Measurements from ENCODE around the gene FLRT3.

Gene FLRT3

DNA sequence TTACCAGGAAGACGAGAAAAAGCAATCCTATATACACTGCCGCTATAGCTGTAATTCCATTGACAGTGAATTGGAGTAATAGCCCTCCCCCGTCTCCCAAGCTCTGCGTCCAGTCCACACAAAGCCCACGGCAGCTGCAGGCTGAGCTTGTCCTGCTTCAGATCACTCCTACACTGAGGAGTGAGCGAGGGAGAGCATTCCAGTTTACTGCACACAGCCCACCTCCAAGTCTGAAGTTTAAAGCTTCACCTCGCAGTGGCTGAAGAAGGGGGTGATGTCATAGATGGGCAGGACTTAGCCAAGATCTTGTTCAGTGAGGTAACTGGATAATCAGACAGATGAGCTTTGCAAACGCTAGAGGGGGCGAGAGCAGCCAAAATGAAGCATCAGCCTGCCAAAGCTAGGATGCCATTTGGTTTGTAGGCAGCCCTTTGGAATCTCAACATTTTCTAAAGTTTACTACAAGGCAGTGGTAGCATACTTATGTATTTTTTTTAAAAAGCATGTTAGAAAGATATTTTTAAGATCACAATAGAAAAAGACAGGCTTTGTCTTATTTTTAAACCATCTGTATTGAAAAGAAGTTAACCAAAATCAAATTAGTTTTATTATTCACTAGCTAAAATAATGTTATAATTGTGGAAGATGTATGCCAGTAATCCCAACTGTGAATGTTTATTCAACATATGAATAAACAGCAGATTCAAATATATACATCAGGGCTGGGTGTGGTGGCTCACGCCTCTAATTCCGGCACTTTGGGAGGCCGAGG, at the start of gene FLRT3:
FLRT3 (minus strand) TSS at position 213 of the 772 bp plus-strand sequence. CDS start 10,106 bp downstream, outside the sequence.
- DNase-seq = peak; percentile 61
- in situ Hi-C loops (cut with MboI; ENCODE audit: low pct_unique_long_range_greater_than_20kb, low sequenced_read_pairs) = no loop called here

DNA sequence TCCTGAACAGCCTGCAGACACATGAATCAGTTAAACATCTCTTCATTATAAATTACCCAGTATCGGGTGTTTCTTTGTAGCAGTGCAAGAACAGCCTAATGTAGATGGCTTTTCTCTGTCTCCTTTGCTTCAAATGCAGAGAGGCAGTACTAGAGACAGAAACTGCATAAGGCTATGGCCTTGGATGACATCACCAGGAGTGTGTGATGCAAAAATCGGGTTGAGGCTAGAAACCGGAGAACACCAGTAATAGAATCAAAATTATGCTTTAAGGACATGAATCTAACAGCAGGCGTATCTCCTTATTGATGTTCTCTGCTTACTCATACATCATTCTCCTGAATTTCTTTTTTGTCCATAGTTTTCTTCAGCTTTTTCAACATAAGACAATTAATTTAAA, 49.3 kb upstream of the FLRT3 start:
- DNase-seq = no peak
- in situ Hi-C loops (cut with MboI; ENCODE audit: low pct_unique_long_range_greater_than_20kb, low sequenced_read_pairs) = no loop called here

DNA sequence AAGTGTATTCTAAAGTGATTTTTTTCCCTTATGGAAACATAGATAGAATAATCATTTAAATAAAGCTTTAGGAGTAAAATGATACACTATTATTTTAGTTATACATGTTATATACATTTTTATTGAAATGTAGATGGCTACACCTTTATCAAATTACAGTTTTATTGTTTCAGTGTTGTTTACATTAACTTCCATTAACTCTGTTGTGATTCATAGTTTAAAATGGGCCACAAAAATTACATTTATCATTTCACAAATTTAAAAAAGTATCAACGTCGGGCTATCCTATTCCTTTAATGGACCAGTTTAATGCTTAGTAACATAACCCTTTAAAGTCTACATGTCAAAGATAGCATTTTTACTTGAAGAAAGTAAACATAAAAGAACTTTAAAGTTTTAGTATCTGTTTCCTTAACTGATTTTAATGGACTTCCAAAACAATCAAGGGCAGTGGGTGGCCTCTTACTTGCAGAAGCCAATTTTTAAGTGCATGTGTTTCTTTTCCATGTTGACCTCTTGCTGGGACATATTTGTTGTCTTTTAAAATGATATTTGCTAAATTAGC, 47.8 kb upstream of the FLRT3 start:
- in situ Hi-C loops (cut with MboI; ENCODE audit: low pct_unique_long_range_greater_than_20kb, low sequenced_read_pairs) = no loop called here
- DNase-seq = no peak

DNA sequence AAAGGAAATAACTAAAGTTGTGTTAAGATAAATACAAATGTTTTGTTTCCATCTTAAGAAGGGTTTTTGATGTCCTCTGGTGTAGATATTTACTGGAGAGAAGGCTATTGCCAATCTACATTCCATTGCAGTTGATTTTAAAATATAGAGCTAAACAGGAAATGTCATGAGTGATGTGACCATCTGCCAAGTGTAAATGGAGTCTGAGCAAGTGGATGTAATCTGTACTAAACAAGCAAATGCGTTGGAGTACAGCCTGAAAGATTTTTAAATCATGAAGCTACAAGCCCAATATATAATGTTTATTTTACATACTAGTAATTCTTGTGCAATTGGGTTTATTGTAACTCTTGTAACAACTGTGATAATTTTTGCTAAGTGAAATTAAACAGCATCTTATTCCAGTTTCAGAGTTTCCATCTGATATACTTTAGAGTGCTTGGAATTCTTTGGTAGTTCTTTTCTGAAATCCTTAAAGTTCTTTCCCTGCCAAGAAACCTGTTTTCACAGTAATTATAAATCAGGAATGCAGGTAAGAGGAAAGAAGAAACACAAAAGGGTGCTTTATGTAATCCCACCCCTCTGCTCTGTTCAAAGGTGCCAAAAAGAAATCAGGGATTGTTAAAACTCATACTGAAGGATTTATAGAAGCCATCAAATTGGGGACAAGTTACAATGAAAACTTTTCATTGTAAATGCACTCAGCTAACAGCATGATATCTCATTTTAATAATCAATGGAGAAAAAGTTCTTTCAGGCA, 47.2 kb upstream of the FLRT3 start:
- DNase-seq = no peak

DNA sequence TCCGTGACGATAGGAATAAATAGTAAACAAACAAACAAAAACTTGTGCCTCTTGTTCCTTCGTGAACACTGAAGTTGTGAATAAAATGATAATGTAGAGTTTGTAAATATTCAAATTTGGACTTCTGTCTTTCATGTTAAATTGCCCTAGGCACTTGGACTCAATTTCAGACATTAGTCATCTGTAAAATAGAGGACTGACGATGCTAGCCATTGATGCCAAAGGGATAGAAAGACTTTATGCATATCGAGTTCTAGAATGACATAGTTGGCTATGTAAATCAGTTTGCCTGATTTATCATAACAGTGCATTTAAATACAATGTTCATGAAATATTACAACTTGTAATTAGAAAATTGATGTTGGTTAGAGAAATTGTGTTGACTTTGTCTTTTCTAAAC, 45.9 kb upstream of the FLRT3 start:
- in situ Hi-C loops (cut with MboI; ENCODE audit: low pct_unique_long_range_greater_than_20kb, low sequenced_read_pairs) = no loop called here
- no peak for DNase-seq

More for the DNA sequence above, 47.2 kb upstream of the FLRT3 start:
- in situ Hi-C loops (cut with MboI; ENCODE audit: low pct_unique_long_range_greater_than_20kb, low sequenced_read_pairs) = no loop called here

DNA sequence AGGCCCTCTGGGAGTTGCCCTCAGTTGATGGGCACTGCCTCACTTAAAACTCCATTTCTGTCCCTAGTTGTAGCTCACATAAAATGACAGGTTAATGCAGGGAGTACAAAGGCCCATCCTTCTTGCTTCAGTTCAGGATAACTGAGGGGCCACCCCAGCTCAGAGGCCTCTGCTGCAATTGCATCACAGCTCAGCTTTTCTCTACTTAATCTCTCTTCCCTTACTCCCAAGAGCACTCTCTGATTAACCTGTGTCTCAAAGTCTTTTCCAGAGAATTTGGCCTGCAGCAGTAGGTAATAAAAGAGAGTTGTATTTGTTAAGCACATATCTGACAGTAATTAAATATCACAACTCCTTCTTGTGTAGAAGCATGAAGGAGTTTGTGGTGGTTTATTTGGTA, 40.9 kb upstream of the FLRT3 start:
- DNase-seq = no peak
- in situ Hi-C loops (cut with MboI; ENCODE audit: low pct_unique_long_range_greater_than_20kb, low sequenced_read_pairs) = no loop called here

DNA sequence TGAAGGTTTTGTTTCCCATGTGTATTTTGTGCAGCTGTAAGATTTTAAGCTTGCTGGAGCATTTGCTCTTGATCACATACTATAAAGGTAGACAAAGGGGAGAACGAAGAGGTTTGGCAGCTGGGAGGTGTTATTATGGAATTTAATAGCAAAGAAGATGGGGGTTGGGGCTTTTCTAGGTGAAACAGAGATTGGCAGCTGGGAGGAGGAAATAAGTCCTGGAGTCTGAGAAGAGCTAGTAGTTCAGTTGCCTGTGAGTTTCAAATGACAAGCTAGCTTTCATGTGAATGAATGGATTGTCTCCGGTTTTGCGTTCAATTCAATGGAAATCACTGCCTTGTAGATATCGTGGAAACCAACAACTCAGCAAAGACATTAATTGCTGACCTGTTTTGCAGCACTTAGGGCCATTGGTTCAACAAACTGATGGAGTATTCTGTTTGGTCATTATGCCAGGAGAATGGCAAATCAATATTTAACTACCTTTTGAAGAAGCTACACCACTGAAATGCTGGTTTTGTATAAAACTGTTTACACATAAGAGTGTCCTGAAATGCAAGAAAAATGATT, 38.1 kb upstream of the FLRT3 start:
- no peak for DNase-seq
- in situ Hi-C loops (cut with MboI; ENCODE audit: low pct_unique_long_range_greater_than_20kb, low sequenced_read_pairs) = no loop called here

DNA sequence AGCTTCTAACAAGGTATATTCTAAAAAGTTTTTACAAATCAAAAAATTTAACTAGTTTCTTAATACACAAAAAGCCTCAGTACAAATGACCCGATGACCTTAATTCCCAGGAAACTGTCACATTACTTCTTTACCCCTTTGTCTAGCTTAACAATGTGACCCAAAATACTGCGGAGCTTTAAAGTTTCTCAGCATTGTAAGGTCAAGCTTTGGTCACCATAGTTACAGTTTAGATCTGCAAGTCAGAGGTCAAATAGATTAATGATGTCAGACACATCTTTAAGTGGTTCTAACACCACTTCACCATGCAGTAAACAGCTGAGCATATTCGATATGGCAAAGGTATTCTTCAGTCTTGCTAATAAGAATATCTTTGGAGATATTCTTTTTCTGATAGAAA, 36.8 kb upstream of the FLRT3 start:
- DNase-seq = no peak
- in situ Hi-C loops (cut with MboI; ENCODE audit: low pct_unique_long_range_greater_than_20kb, low sequenced_read_pairs) = no loop called here

DNA sequence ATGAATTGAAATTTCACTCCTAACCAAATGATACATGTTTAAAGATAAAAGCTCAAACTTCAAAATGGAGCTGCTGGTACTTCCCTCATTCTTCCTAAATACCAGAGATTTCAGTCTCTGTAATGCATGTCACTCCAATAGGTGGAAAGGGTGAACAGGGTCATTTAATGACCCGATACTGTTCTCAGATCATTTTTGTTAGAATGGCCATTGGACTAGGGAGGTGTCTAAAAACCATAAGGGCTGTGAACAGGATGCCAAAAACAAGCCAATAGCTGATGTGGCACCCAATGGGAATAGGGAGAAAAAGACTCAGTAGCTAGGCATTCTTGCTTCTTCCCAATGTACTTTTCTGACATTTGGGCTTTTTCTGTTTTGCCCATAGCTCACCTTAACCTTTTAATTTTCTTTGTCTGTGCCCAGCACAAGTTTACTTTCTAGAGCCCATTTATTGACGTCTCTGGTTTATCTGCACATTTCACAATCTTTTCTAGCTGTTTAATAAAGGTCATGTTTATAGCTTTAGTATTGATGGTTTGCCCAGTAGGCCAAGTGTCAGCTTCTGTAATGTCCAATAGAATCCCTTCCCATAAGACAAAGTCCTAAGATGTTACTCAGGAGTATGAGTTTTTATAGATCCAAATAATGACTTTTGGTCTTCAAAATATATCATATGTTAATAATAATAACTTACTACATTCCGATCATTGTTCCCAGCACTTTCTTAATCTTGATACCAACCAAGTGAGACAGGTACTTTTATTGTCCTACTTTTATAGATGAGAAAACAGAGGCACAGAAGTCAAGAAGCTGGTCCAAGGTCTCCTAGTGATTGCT, 24.3 kb upstream of the FLRT3 start:
- in situ Hi-C loops (cut with MboI; ENCODE audit: low pct_unique_long_range_greater_than_20kb, low sequenced_read_pairs) = no loop called here
- no peak for DNase-seq

DNA sequence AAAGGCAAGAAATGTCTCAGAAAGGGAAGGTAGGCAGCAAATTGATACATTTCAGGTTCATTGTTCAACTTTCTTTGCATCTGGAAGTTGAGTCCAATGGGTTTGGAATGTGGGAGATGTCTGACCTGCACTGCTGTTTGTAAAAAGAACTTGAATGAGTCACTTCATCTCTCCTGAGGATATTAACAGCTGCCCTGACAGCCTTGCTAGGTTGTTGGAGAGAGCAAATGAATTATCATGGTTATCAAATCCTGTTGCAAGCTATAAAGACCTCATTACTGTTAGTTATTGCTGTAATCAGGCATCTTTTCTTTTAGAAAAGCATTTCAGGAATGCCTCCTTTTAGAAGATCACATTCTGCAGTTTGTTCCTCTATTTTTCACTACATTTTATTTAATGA, 23.0 kb upstream of the FLRT3 start:
- DNase-seq = no peak
- in situ Hi-C loops (cut with MboI; ENCODE audit: low pct_unique_long_range_greater_than_20kb, low sequenced_read_pairs) = no loop called here

DNA sequence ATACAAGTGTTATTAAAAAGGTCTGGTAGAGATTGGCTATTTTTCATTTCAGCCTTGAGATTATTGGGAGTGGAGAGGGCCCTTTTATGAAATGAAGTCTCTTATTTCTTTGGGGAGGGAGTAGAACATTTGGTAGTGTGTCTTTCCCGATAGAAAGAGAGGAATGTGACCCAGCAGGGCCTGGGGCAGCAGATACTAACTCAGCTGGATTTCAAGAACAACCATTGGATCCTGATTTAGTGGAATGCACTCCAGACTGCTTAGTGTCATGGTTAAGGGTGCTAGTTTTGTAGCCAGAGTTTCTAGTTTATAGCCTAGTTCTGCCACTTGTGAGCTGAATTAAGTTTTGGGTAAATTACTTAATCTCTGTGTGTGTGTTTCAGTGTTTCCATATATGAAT, 18.4 kb upstream of the FLRT3 start:
- in situ Hi-C loops (cut with MboI; ENCODE audit: low pct_unique_long_range_greater_than_20kb, low sequenced_read_pairs) = no loop called here

DNA sequence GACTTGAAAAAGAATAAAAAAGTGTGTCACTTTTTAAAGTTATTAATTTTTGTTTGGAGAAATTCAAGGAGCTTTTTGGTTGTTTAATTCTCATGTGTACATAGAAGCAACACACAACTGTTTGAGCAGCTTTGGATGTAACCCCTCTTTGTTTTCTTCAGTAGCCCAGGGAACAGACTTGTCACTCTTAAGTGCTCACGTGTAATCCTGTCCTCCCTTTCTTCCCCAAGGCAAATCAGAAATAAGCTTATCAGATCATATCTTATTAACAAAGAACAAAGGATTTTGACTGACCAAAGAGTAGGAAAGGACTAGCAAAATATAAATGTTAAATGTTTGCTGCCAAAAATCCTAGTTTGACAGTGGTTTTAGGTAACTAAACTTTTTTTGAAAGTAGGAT, 7.3 kb upstream of the FLRT3 start:
- DNase-seq = no peak
- in situ Hi-C loops (cut with MboI; ENCODE audit: low pct_unique_long_range_greater_than_20kb, low sequenced_read_pairs) = no loop called here

More for the DNA sequence above, 18.4 kb upstream of the FLRT3 start:
- no peak for DNase-seq

DNA sequence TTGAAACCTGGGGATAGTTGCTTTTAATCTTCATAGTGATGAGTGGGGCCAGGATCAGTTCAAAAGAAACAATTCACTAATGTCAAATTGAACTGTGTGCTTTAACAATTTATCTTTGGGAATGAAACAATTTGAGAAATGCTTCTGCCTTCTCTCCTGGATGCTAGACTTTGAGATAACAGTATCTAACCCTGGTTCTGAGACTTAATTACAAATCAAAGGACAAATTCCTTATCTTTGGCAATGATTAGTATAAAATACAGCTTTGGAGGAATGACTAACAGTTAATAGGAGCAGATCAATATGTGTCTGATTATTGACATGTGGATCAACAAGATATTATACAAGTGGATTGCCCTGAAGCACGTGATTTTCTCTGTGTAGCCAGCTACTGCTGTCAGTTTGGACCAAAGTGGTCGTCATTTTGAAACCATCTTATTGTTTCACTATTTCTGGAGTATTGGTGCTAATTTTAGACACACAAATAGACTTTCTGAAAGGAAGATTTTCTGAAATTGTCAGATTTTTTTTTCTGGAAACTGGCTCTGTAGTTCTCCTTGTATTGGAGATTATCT, 6.2 kb upstream of the FLRT3 start:
- DNase-seq = no peak
- in situ Hi-C loops (cut with MboI; ENCODE audit: low pct_unique_long_range_greater_than_20kb, low sequenced_read_pairs) = no loop called here

DNA sequence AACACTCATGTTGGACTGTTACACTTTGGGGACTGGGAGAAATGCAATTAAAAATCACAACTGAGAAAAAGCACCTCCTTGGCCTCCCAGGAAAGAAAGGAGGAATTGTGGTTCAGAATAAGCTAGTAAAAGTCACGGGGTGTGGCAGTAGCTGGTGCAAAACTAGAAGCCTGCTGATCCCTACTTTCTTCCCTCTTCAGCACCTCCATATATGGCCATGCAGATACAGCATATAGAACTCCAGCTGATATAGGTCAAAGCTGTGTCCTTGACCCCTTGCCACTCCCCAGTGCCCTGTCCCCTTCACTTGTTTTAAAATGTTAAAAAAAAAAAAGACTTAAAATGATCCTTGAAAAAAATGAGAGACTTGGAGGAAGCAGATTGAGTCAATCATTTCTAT, 5.5 kb upstream of the FLRT3 start:
- in situ Hi-C loops (cut with MboI; ENCODE audit: low pct_unique_long_range_greater_than_20kb, low sequenced_read_pairs) = no loop called here

DNA sequence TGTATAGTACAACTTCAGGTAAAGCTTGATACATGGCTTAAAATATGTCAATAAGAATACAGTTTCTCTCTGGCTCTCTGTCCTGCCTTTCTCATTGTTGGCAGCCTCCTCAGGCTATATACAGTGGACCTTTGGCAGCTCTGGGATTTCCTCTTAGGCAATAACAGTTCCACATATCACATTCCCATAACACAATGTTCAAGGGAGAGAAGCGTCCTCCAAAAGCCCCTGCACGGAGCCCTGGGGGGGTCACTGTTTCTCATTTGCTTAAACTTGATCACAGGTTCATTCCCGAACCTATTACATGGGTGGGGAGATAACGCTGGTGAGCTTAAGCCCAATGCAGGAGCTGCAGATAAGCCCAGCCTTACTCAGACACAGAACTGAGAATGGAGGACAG, 4.4 kb upstream of the FLRT3 start:
- in situ Hi-C loops (cut with MboI; ENCODE audit: low pct_unique_long_range_greater_than_20kb, low sequenced_read_pairs) = no loop called here
- no peak for DNase-seq

More for the DNA sequence above, 5.5 kb upstream of the FLRT3 start:
- no peak for DNase-seq

DNA sequence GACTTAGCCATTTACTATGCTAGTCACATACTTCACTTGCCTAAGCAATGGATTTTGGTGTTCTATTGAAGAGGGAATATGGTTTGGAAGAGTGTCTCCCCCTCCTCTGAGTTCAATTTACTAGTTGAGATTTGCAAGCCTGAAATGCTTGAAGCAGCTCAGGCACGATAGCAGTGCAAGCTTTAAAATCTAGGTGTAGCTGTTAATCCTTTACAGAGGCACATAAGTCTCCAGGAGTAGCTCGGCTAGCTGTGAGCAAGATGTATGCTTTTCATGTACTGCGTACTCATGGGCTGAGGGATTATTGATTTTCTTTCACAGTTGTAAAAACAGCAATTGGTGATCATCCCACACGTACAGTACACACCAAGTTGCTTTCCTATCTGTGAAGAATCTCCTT, 726 bp downstream of the FLRT3 start:
- in situ Hi-C loops (cut with MboI; ENCODE audit: low pct_unique_long_range_greater_than_20kb, low sequenced_read_pairs) = no loop called here
- DNase-seq = no peak

DNA sequence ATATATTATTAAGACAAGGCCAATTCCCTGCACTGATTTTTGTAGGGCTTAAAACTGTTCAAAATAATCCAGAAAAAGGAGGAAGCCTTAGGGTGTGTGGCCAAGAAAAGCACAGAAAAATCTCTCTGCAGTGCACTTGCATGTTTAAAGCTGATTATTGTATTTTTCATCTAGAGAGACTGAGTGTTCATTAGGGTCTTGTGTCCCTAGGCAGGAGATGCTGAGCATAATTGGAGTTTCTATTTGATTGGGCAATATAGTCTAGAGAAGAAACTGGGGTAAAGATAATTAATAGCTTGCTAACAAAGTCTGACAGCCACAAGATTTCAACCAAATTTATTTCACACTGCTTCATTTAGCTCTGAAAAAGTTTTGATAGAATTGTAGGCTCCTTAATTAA, 2.4 kb downstream of the FLRT3 start:
- no peak for DNase-seq
- in situ Hi-C loops (cut with MboI; ENCODE audit: low pct_unique_long_range_greater_than_20kb, low sequenced_read_pairs) = no loop called here

DNA sequence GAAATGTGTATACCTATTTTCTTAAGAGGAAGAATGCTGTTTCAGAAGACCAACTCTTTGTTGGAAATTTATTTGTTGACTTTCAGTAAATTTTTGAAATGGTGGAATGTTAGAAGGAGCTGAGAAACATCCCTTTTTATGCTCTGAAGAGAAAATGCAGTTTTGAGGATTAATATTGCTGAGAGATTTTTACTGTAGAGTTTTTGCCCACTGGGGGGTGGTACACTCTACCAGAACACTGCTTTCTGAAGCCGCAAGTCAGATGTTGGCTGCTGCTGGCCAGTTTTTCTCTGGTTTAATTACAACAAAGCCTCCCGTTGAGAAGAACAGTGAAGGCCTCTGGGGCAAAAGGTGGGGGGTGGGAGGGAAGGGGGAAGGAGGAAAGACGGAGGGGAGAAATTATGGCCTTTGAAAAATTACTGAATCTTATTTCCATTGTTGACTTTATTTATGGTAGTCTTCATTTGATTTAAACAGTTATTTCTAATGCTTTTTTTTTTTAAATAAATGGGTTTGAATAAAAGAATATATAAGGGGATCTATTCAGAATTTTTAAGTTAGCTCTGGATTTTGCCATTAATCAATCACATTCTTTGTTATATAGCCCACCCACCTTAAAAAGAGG, 3.0 kb downstream of the FLRT3 start:
- in situ Hi-C loops (cut with MboI; ENCODE audit: low pct_unique_long_range_greater_than_20kb, low sequenced_read_pairs) = no loop called here
- no peak for DNase-seq

Measured in KBM-7 (cell line).